ENCODE results near the gene MT1A. TPM values are rescaled to one million over a fixed set of nuclear protein-coding genes. Genes with fewer than 3 reads are reported as not detected.

MT1A gene
- total RNA-seq, 1 experiment from 2014 or later = not detected

GRCh38 chr16:56626685-56627084 is 11.8 kb upstream of the MT1A start:
- no peaks in the 10 kb centered on the region for H3K9me2 ChIP-seq (ENCODE audit: insufficient read depth)
- DNase-seq (ENCODE audit: low read depth, low spot score) (no peak), ATAC-seq (0 out of 2 replicates have a peak, but pooled peaks have one; percentile 6)
- intact Hi-C loops (cut with micrococcal nuclease) = loop anchor here (2.0 to 5.0 kb wide), 2 partner anchors 50 to 56 kb away; partner anchors contain the start of gene MT1X
- BruUV-seq (replicated peaks) = no TSS peak
- peak overlapping the region; percentile 66 to 72 for H3K4me3 ChIP-seq (replicated peaks in 1 of 2; ENCODE audit: low read depth in 1 of 2, low read length in 2 of 2)
- no peaks in the 10 kb centered on the region for H3K36me3 ChIP-seq (ENCODE audit: control insufficient read depth in 1 of 2, insufficient read depth in 2 of 2, low read length in 2 of 2)
- peak overlapping the region; percentile 87 for H3K9ac ChIP-seq (ENCODE audit: low read length)
- peaks cover 12% of the 10 kb centered on the region for H3K79me2 ChIP-seq (ENCODE audit: insufficient read depth, low read length)
- H3K27ac ChIP-seq (ENCODE audit: low read depth, low read length) = peak overlapping the region; percentile 97
- no peaks in the 10 kb centered on the region for H3K27me3 ChIP-seq (ENCODE audit: insufficient read depth, low read length)
- ChIA-PET POLR2A (interaction anchor here (0.8 to 9.4 kb wide), 11 partner anchors 10 to 75 kb away, joined by 3 to 344 read pairs (median 8); partner anchors contain the start of genes MT1F and MT2A), RAD21 (ENCODE audit: low non-redundant PET in 1 of 2, low total read pairs in 2 of 2, uncharacterized antibody in 2 of 2, unreplicated experiment in 2 of 2) (interaction anchor here (0.6 to 2.7 kb wide), 4 partner anchors 20 to 75 kb away, joined by 3 to 7 read pairs (median 3); no protein-coding TSS in a partner anchor), CTCF (interaction anchor here (1.0 to 2.8 kb wide), 3 partner anchors 17 to 75 kb away, joined by 3 to 7 read pairs (median 4); partner anchors contain the start of gene MT2A)
- no peak overlapping the region for H2AFZ ChIP-seq (ENCODE audit: low read depth, low read length, poor library complexity, severe bottlenecking)
- no peaks in the 10 kb centered on the region for H4K20me1 ChIP-seq (ENCODE audit: insufficient read depth)
- H3K4me1 ChIP-seq (ENCODE audit: control insufficient read depth in 1 of 2, insufficient read depth in 2 of 2, low read length in 2 of 2) = peaks cover 12 to 52% of the 10 kb centered on the region in 2 experiments
- no peaks in the 10 kb centered on the region for H3K9me3 ChIP-seq (ENCODE audit: control insufficient read depth in 1 of 2, insufficient read depth in 1 of 2, low read depth in 1 of 2, low read length in 2 of 2)
- H3K4me2 ChIP-seq (ENCODE audit: low read length) = peak overlapping the region; percentile 88
- TF ChIP-seq, protein P1, sequence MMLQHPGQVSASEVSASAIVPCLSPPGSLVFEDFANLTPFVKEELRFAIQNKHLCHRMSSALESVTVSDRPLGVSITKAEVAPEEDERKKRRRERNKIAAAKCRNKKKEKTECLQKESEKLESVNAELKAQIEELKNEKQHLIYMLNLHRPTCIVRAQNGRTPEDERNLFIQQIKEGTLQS (IDR thresholded peaks at IDR 0.05) = no peak
- TF ChIP-seq CBX3 (IDR thresholded peaks at IDR 0.05; ENCODE audit: low read depth) (no peak), YY1 (IDR thresholded peaks at IDR 0.05; ENCODE audit: extremely low read depth, insufficient replicate concordance, low read depth, low read length) (no peak), ZNF274 (IDR thresholded peaks at IDR 0.05; ENCODE audit: low read depth, low read length) (no peak), ZBTB33 (IDR thresholded peaks at IDR 0.05; ENCODE audit: extremely low read depth, insufficient replicate concordance, low read length) (no peak)

Measured in HCT116 (cell line).